Gastroesophageal sphincter (tissue), 4 donors: ENCODE results near the gene HTR4. TPM values are rescaled to one million over a fixed set of nuclear protein-coding genes. Genes with fewer than 3 reads are reported as not detected.

Experiments used
- ATAC-seq: fragments of 150-250 bp; one replicate; pipeline ENCODE4 v1.9.1; 2016; ENCODE audit warnings: mild to moderate bottlenecking, moderate library complexity
- H3K27ac ChIP-seq, 4 donors: fragments of 200-600 bp; sonication (generic) in 3 of 4; 1 replicate in 3 of 4; 2 replicates in 1 of 4; pipeline ENCODE4 v1.5.1; 2016 to 2019
- H3K27me3 ChIP-seq: fragments of 200-600 bp; sonication (generic); one replicate; pipeline ENCODE4 v1.5.1; 2019
- H3K36me3 ChIP-seq, 2 donors: fragments of 200-600 bp; sonication (generic); one replicate each; pipeline ENCODE4 v1.5.1; 2019; ENCODE audit warnings: control low read depth in 1 of 2
- H3K4me1 ChIP-seq, 3 donors: fragments of 200-600 bp; sonication (generic); 1 replicate in 2 of 3; 2 replicates in 1 of 3; pipeline ENCODE4 v1.5.1; 2016 to 2019; ENCODE audit warnings: control low read depth in 2 of 3
- H3K4me3 ChIP-seq, 2 donors: fragments of 200-600 bp; sonication (generic); one replicate each; pipeline ENCODE4 v1.5.1; 2019; ENCODE audit warnings: mild to moderate bottlenecking in 1 of 2, moderate library complexity in 1 of 2
- H3K9me3 ChIP-seq, 3 donors: fragments of 200-600 bp; sonication (generic); one replicate each; pipeline ENCODE4 v1.5.1; 2017 to 2019; ENCODE audit warnings: control low read depth in 2 of 3
- CTCF ChIP-seq, 4 experiments: fragments of 200-600 bp in 2 of 4; fragments of 450-650 bp in 2 of 4; sonication (generic) in 1 of 4; IDR thresholded peaks; one replicate each; pipeline ENCODE4 v1.5.1; 2017 to 2019; ENCODE audit warnings: antibody characterized with exemption in 4 of 4, mild to moderate bottlenecking in 2 of 4, moderate library complexity in 2 of 4
- EP300 ChIP-seq: sonication (generic); formaldehyde crosslinking; IDR thresholded peaks from one replicate; pipeline ENCODE4 v1.6.1; 2017; ENCODE audit warnings: antibody characterized with exemption, mild to moderate bottlenecking
- POLR2A ChIP-seq, 2 donors: fragments of 450-650 bp; IDR thresholded peaks; one replicate each; pipeline ENCODE4 v1.6.1; 2017; ENCODE audit warnings: antibody characterized with exemption in 2 of 2, mild to moderate bottlenecking in 2 of 2, moderate library complexity in 1 of 2
- POLR2AphosphoS5 ChIP-seq: sonication (generic); formaldehyde crosslinking; IDR thresholded peaks from one replicate; pipeline ENCODE4 v1.6.1; 2017; ENCODE audit warnings: antibody characterized with exemption
- WGBS, 2 donors: methylation state at CpG; one replicate each; pipeline ENCODE4 v1.1.5; 2018; ENCODE audit warnings: low coverage in 1 of 2; 5-methylcytosine and 5-hydroxymethylcytosine counted together
- total RNA-seq, 4 donors: library from RNA; depleted of rRNA; stranded (reverse); fragments of >200 nt; gene quantifications; one replicate each; pipeline ENCODE4 v1.1.0, GENCODE V29; 2016

Gene HTR4
- total RNA-seq, 4 donors from 2014 or later = 0.27 to 1.0 TPM; not detected in 2

GRCh38 chr5:148561801-148562311 is 92.5 kb downstream of the HTR4 start:
- ATAC-seq = no peak
- Histone ChIP-seq H3K4me1 (peaks cover 0 to 16% (median 0%) of the 10 kb centered on the region in 3 donors), H3K36me3 (no peaks in the 10 kb centered on the region), H3K9me3 (no peaks in the 10 kb centered on the region), H3K4me3 (no peak overlapping the region), H3K27me3 (no peaks in the 10 kb centered on the region), H3K27ac (no peak overlapping the region)
- whole genome bisulfite sequencing, 2 donors = 0 to 24% methylated on average over 3 of the region's 3 CpGs
- TF ChIP-seq POLR2AphosphoS5 (no peak), EP300 (no peak), CTCF (IDR thresholded peaks at IDR 0.05) (no peak), POLR2A (IDR thresholded peaks at IDR 0.05) (no peak)

GRCh38 chr5:148559461-148559860 is 94.9 kb downstream of the HTR4 start:
- 41 to 43% methylated on average over 3 to 4 of the region's 4 CpGs for WGBS, 2 donors
- ATAC-seq = no peak
- H3K36me3 ChIP-seq = no peaks in the 10 kb centered on the region
- H3K9me3 ChIP-seq = no peaks in the 10 kb centered on the region
- H3K4me3 ChIP-seq = no peak overlapping the region
- H3K27me3 ChIP-seq = no peaks in the 10 kb centered on the region
- peaks cover 0 to 16% (median 0%) of the 10 kb centered on the region in 3 donors for H3K4me1 ChIP-seq
- TF ChIP-seq EP300 (no peak), CTCF (IDR thresholded peaks at IDR 0.05) (no peak), POLR2A (IDR thresholded peaks at IDR 0.05) (no peak), POLR2AphosphoS5 (no peak)
- H3K27ac ChIP-seq = no peak overlapping the region

- Histone ChIP-seq H3K36me3 (no peaks in the 10 kb centered on the region), H3K4me1 (peaks cover 0 to 16% (median 0%) of the 10 kb centered on the region in 3 donors), H3K4me3 (no peak overlapping the region), H3K27me3 (no peaks in the 10 kb centered on the region), H3K27ac (no peak overlapping the region), H3K9me3 (no peaks in the 10 kb centered on the region)
- WGBS, 2 donors = 80 to 83% methylated on average over 1 to 2 of the region's 2 CpGs
- TF ChIP-seq CTCF (IDR thresholded peaks at IDR 0.05) = no peak
- no peak for TF ChIP-seq EP300
- no peak for TF ChIP-seq POLR2A (IDR thresholded peaks at IDR 0.05)
- no peak for TF ChIP-seq POLR2AphosphoS5
- ATAC-seq = no peak
Measured at GRCh38 chr5:148558892-148559291, 95.4 kb downstream of the HTR4 start.

GRCh38 chr5:148556835-148557234 is 97.5 kb downstream of the HTR4 start:
- ATAC-seq = no peak
- TF ChIP-seq POLR2AphosphoS5 (no peak), EP300 (no peak), CTCF (IDR thresholded peaks at IDR 0.05) (no peak), POLR2A (IDR thresholded peaks at IDR 0.05) (no peak)
- WGBS, 2 donors = 29 to 54% methylated on average over 2 of the region's 2 CpGs
- Histone ChIP-seq H3K27ac (no peak overlapping the region), H3K27me3 (no peaks in the 10 kb centered on the region), H3K4me1 (peaks cover 0 to 6% (median 0%) of the 10 kb centered on the region in 3 donors), H3K9me3 (no peaks in the 10 kb centered on the region), H3K36me3 (no peaks in the 10 kb centered on the region), H3K4me3 (no peak overlapping the region)

- H3K27ac ChIP-seq = no peak overlapping the region
- H3K4me1 ChIP-seq = no peaks in the 10 kb centered on the region
- ATAC-seq = no peak
- H3K9me3 ChIP-seq = no peaks in the 10 kb centered on the region
- H3K4me3 ChIP-seq = no peak overlapping the region
- no peaks in the 10 kb centered on the region for H3K27me3 ChIP-seq
- TF ChIP-seq EP300 (no peak), POLR2AphosphoS5 (no peak), POLR2A (IDR thresholded peaks at IDR 0.05) (no peak), CTCF (IDR thresholded peaks at IDR 0.05) (no peak)
- WGBS, 2 donors = 65 to 80% methylated on average over 2 of the region's 2 CpGs
- H3K36me3 ChIP-seq = no peaks in the 10 kb centered on the region
Measured at GRCh38 chr5:148554621-148555020, 99.7 kb downstream of the HTR4 start.
